ENCODE measurements around the gene LGSN. TPM values are rescaled to one million over a fixed set of nuclear protein-coding genes. Genes with fewer than 3 reads are reported as not detected.
"Not testable (repeated sequence)": the region's sequence is repeated elsewhere in the genome, so short reads cannot be mapped to it uniquely, and the experiment has no call there.

LGSN gene
- total and polyA plus RNA-seq, 12 donors: 0.03 to 1.3 (median 0.11) TPM; not detected in 8

GRCh38 chr6:63348836-63349235 lies 29.1 kb upstream of the LGSN start:
- Histone ChIP-seq H3K27ac (no peak overlapping the region), H3K9me3 (replicated peaks in 1 of 3) (no peaks in the 10 kb centered on the region), H3K4me1 (replicated peaks in 1 of 2) (peaks cover 11 to 16% of the 10 kb centered on the region in 2 donors), H3K4me3 (no peak overlapping the region), H3K36me3 (replicated peaks in 1 of 2) (no peaks in the 10 kb centered on the region), H3K27me3 (no peaks in the 10 kb centered on the region)
- no peak for DNase-seq
- WGBS, 4 donors: 74 to 86% (median 76%) methylated on average over 3 of the region's 3 CpGs
- TF ChIP-seq, protein P1, sequence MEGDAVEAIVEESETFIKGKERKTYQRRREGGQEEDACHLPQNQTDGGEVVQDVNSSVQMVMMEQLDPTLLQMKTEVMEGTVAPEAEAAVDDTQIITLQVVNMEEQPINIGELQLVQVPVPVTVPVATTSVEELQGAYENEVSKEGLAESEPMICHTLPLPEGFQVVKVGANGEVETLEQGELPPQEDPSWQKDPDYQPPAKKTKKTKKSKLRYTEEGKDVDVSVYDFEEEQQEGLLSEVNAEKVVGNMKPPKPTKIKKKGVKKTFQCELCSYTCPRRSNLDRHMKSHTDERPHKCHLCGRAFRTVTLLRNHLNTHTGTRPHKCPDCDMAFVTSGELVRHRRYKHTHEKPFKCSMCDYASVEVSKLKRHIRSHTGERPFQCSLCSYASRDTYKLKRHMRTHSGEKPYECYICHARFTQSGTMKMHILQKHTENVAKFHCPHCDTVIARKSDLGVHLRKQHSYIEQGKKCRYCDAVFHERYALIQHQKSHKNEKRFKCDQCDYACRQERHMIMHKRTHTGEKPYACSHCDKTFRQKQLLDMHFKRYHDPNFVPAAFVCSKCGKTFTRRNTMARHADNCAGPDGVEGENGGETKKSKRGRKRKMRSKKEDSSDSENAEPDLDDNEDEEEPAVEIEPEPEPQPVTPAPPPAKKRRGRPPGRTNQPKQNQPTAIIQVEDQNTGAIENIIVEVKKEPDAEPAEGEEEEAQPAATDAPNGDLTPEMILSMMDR (IDR thresholded peaks at IDR 0.05): no peak
- TF ChIP-seq POLR2A (IDR thresholded peaks at IDR 0.05): no peak
- intact Hi-C loops (cut with DNase I): loop anchor here (10.0 kb wide), 2 partner anchors 416 to 446 kb away; no protein-coding TSS in a partner anchor

GRCh38 chr6:63347599-63347998 lies 27.8 kb upstream of the LGSN start:
- TF ChIP-seq POLR2A (IDR thresholded peaks at IDR 0.05): no peak
- TF ChIP-seq, protein P1 (IDR thresholded peaks at IDR 0.05): no peak
- intact Hi-C loops (cut with DNase I): loop anchor here (10.0 kb wide), 2 partner anchors 417 to 447 kb away; no protein-coding TSS in a partner anchor

DNA sequence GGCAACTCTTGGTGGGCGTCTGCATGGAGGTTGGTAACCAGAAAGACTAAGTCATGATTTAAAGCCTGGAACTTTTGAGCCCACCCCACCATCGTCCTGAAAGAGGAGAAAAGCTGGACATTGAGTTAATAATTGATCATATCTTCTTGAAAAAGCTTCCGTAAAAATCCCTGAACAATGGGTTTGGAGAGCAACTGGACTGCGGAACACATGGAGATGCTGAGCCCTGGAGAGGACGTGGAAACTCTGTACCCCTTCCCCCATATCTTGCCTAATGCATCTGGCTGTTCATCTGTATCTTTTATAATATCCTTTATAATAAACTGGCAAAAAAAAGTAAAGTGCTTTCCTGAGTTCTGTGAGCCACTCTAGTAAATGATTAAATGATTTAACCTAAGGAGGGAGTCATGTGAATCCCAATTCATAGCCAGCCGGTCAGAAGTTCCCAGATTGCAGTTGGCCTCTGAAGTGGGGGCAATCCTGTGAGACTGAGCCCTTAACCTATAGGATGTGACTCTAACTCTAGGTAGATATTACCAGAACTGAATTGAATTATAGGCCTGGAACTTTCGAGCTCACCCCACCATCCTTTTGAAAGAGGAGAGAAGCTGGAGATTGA lies 26.5 kb upstream of the LGSN start:
- intact Hi-C loops (cut with DNase I): loop anchor here (10.0 kb wide), 2 partner anchors 418 to 448 kb away; no protein-coding TSS in a partner anchor
- DNase-seq: no peak
- Histone ChIP-seq H3K27me3 (no peaks in the 10 kb centered on the region), H3K27ac (no peak overlapping the region), H3K36me3 (replicated peaks in 1 of 2) (no peaks in the 10 kb centered on the region), H3K4me1 (replicated peaks in 1 of 2) (peaks cover 0 to 6% of the 10 kb centered on the region in 2 donors), H3K4me3 (no peak overlapping the region), H3K9me3 (replicated peaks in 1 of 3) (no peaks in the 10 kb centered on the region)
- TF ChIP-seq, protein P1 (IDR thresholded peaks at IDR 0.05): no peak
- TF ChIP-seq POLR2A (IDR thresholded peaks at IDR 0.05): no peak
- 75 to 88% (median 86%) methylated on average over 7 of the region's 7 CpGs for WGBS, 4 donors

More at GRCh38 chr6:63347599-63347998, 27.8 kb upstream of the LGSN start:
- no peak overlapping the region for H3K27ac ChIP-seq
- peaks cover 4 to 11% of the 10 kb centered on the region in 2 donors for H3K4me1 ChIP-seq (replicated peaks in 1 of 2)
- no peaks in the 10 kb centered on the region for H3K27me3 ChIP-seq
- 19 to 42% (median 32%) methylated on average over 2 of the region's 2 CpGs for WGBS, 4 donors
- no peaks in the 10 kb centered on the region for H3K9me3 ChIP-seq (replicated peaks in 1 of 3)
- no peak for DNase-seq
- H3K36me3 ChIP-seq (replicated peaks in 1 of 2): no peaks in the 10 kb centered on the region
- H3K4me3 ChIP-seq: no peak overlapping the region

DNA sequence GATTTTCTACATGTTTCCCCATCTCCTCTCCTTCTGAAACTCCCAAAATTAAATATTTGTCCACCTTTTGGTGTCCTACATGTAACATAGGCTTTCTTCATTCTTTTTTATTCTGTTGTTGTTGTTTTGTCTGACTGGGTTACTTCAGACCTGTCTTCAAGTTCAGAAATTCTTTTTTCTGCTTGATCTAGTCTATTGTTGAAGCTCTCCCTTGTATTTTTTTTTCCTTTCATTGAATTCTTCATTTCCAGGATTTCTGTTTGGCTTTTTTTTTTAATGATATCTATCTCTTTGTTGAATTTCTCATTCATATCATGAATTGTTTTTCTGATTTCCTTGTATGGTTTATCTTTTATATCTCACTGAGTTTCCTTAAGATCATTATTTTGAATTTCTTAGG lies 20.6 kb upstream of the LGSN start:
- no peak for DNase-seq
- H3K4me3 ChIP-seq: no peak overlapping the region
- no peaks in the 10 kb centered on the region for H3K27me3 ChIP-seq
- H3K9me3 ChIP-seq (replicated peaks in 1 of 3): peaks cover 0 to 6% (median 0%) of the 10 kb centered on the region in 3 donors
- H3K4me1 ChIP-seq (replicated peaks in 1 of 2): no peaks in the 10 kb centered on the region
- intact Hi-C loops (cut with DNase I): loop anchor here (10.0 kb wide), 2 partner anchors 424 to 454 kb away; no protein-coding TSS in a partner anchor
- H3K27ac ChIP-seq: no peak overlapping the region
- no peaks in the 10 kb centered on the region for H3K36me3 ChIP-seq (replicated peaks in 1 of 2)
- TF ChIP-seq POLR2A (IDR thresholded peaks at IDR 0.05): no peak
- TF ChIP-seq, protein P1 (IDR thresholded peaks at IDR 0.05): no peak

DNA sequence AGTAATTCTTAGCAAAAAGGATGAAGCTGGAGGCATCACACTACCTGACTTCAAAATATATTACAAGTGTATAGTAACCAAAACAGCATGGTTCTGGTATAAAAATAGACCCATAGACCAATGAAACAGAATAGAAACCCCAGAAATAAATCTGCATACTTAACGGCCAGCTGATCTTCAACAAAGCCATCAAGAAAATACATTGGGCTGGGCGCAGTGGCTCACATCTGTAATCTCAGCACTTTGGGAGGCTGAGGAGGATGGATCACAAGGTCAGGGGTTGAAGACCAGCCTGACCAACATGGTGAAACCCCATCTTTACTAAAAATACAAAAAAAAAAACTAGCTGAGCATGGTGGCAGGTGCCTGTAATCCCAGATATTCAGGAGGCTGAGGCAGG lies 14.9 kb upstream of the LGSN start:
- 61 to 77% (median 69%) methylated on average over 2 of the region's 2 CpGs for WGBS, 4 donors

More for the DNA sequence above, 14.9 kb upstream of the LGSN start:
- H3K36me3 ChIP-seq (replicated peaks in 1 of 2); intact Hi-C loops (cut with DNase I); H3K4me3 ChIP-seq; H3K27me3 ChIP-seq; H3K9me3 ChIP-seq (replicated peaks in 1 of 3); DNase-seq; H3K4me1 ChIP-seq (replicated peaks in 1 of 2); H3K27ac ChIP-seq: not testable (repeated sequence)
